SH-SY5Y (cell line): Measurements from ENCODE around the gene SYTL1.

Source experiments
- GATA2 ChIP-seq: IDR thresholded peaks from 2 replicates; pipeline ENCODE4 v1.6.1; 2011; ENCODE audit warnings: mild to moderate bottlenecking, low read depth, low read length
- GATA3 ChIP-seq: IDR thresholded peaks from 2 replicates; pipeline ENCODE4 v1.6.1; 2011; ENCODE audit warnings: low read depth, mild to moderate bottlenecking, low read length, moderate library complexity

- TF ChIP-seq GATA2 (no peak), GATA3 (no peak)
Observed at GRCh38 chr1:27333717-27334279, 8.0 kb upstream of the SYTL1 start.
